AML-193 (cell line): ENCODE measurements around the gene FEZ2.
"Not testable (repeated sequence)": the region's sequence is repeated elsewhere in the genome, so short reads cannot be mapped to it uniquely, and the experiment has no call there.

ENCODE experiments used
- DNase-seq, 2 experiments: peaks; one replicate each; lab custom pipeline; 2025; lab: John Stamatoyannopoulos, UW

FEZ2 gene

GRCh38 chr2:36597532-36598377, at the start of gene FEZ2:
TSS of gene FEZ2 (minus strand) at chr2:36598168. CDS start at chr2:36598142, 26 bp downstream.
- DNase-seq = peak; percentile 62 to 68

DNA sequence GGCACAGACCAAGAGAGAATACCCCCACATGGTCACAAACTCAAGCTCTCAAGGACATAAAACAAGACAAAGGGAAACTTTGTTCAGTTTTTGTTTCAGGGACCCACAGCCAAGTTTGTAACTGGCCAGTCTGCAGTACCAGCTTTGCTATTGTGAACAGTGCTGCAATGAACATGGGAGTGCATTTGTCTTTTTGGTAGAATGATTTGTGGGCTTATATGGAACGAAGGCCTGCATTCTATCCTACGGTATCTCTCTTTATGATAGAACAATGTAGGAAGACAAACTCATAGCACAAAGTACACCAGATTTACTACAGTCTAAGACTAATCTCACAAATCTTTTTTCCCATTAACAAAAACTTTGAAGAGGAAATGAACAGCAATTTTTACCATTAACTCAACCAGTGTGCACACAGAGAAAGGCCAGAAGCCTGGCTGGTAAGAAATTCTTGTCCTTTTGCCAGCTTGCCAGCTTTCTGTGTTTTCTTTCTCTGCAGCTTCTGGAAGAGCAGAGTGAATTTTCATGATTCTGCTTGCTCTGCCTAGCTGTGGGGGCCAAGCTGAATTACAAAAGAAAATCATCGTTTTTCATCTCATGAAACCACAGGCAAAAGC, 37.1 kb upstream of the FEZ2 start:
- DNase-seq = no peak

GRCh38 chr2:36633470-36634092, 35.6 kb upstream of the FEZ2 start:
- no peak for DNase-seq

DNA sequence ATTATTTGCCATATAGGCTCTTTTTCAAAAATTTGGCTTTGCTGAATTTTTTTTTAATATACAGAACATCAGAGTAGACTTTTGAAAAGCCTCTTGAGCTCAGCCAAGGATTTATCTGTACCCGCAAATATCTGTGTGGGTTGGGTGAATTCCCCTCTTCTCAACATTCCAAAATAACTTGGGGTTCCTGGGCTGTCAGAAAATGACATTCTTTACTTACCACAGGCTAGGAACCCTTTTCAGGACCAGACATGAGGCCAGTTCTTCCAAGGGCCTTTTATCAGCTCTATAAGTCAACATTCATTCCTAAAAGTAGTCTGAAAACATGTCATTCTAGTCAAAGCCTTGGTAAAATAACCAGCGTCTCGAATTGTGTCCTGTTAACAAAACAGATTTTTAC, 28.8 kb upstream of the FEZ2 start:
- no peak for DNase-seq

- DNase-seq = no peak
Observed at GRCh38 chr2:36626071-36626470, 28.1 kb upstream of the FEZ2 start.

- no peak for DNase-seq
Observed at GRCh38 chr2:36625304-36625703, 27.3 kb upstream of the FEZ2 start.

DNA sequence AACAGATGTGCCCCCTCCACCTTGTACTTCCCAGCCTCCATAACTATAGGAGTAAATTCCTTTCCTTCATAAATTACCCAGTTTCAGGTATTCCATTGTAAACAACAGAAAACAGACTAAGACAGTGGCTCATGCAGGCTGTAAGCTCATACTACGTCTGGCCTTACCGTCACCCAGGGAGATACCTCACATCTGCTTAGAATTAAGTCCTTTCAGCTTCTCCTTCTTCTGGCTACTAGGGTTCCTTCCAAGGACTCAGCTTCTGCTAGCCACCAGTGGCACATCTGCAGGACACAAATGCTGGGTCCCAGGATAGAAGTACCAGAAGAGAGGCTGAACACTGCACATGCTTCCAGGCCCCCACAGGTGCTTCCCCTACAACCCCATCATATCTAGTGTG, 22.4 kb upstream of the FEZ2 start:
- DNase-seq = no peak

DNA sequence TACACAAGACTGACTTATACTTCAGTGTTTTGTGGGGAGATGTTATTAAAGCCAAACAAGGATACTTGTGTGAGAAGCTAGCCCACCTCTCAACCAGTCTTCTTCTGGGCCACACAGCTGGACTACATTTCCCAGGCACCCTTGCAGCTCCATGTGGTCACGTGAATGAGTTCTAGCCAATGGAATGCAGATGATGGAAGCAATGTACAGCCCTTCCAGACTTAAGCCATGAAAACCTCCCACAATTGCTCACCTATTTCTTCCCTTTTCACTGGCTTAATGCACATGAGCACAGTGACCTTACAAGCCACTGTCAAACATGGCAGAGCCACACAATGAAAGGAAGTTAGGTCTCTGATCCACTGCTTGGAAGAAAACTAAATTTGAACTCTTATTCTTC, 20.4 kb upstream of the FEZ2 start:
- DNase-seq = peak; percentile 7 to 17

DNA sequence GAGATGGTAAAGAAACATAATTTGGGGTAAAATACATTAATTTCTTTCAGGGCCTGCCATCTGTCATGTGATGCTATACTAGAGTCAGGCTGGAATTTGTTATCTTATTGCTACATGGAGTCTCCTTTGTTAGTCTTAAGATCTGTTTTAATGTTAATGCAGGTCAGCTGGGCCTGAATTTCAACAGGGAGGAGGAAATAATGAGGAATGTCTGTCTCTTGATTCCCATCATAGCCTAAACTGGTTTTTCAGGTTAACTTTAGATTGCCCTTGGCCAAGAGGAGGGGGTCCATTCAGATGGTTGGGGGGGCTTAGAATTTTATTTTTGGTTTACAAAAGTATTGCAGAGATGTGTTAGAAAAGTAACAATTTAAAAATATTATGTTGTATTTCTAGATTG, 19.0 kb upstream of the FEZ2 start:
- no peak for DNase-seq

DNA sequence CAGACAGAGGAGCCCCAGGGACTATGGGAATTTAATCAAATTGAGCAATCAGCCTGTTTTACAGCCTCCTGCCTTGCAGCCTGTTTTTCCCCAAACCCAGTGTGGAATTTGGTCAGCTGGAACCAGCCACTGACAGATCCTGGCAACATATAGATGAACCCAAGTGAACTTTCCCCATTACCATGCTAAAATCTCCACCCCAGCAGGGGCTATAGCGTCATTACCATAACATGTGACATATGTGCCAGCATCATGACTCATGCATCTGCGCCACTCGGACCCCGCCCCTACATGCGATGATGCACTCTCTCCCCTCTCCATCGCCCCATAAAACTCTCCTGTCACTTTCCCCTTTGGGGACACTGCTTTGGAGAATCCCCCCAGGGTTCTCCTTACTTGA, 17.3 kb upstream of the FEZ2 start:
- no peak for DNase-seq

DNA sequence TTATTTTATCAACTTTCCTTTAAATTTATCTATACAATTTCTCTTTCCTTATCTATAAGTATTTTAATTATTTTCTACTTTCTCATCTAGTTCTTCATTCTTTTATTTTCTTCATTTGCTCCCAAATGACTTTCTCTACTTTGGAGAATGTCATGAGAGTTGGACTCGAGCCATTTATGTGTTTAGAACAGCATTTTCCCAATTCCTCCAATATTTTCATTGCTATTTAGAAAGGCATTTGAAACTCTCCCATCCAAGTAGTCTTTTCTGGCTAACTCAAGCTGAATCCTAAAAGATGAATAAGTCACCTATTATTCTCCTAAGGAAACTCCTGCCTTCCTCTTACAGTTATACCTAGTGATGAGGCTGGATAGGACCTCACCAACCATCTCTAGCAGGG, 15.8 kb upstream of the FEZ2 start:
- no peak for DNase-seq

- DNase-seq = no peak
Observed at GRCh38 chr2:36611316-36611990, 13.5 kb upstream of the FEZ2 start.

- DNase-seq = no peak
Observed at GRCh38 chr2:36609507-36609906, 11.5 kb upstream of the FEZ2 start.

- DNase-seq = no peak
Observed at GRCh38 chr2:36607947-36608346, 10.0 kb upstream of the FEZ2 start.

- DNase-seq = no peak
Observed at GRCh38 chr2:36606925-36607324, 9.0 kb upstream of the FEZ2 start.

DNA sequence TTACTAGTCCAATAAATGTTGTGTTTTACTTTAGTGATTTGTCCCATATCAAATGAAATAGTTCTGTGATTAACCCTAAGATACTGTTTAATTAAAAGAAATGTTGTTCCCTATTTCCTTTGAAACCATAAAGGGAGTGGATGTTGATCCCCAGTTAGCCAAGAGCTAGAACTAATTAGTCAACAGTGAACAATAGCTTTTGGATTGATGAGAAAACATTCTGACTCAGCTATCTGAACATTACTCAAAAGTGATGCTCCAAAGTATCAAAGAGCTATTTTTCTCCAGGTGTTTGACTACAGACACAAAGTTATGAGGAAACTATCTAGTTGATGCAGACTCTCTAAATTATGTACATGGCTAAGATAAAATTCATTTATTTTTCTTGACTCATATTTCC, 7.3 kb upstream of the FEZ2 start:
- DNase-seq = no peak

GRCh38 chr2:36603629-36604028, 5.7 kb upstream of the FEZ2 start:
- not testable (repeated sequence) for DNase-seq

DNA sequence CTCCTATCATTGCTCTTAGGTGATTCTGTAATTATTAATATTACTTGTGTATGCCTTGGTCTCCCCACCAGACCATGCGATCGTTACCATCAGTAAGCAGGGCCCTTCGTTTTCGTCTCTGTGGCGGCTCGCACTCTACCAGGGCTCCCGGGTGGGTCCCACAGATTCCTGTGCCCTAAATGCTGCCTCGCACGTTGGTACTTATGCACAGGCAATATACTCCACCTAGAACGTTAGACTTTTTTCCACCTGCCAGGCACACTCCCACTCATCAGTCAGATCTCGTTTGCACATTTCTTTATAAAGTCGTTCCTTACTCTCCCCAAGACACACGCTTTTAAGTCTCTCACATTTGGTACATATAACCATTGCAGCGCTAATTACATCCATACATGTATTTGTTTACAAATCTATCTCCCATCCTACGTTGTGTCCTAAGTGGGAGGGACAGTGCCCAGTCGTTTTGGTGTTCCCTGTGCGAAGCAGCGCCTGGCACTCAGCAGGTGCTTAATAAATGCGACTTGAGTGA, 901 bp downstream of the FEZ2 start:
- DNase-seq = no peak

GRCh38 chr2:36596397-36596796, 1.6 kb downstream of the FEZ2 start:
- no peak for DNase-seq

- no peak for DNase-seq
Observed at GRCh38 chr2:36594849-36595248, 3.1 kb downstream of the FEZ2 start.

DNA sequence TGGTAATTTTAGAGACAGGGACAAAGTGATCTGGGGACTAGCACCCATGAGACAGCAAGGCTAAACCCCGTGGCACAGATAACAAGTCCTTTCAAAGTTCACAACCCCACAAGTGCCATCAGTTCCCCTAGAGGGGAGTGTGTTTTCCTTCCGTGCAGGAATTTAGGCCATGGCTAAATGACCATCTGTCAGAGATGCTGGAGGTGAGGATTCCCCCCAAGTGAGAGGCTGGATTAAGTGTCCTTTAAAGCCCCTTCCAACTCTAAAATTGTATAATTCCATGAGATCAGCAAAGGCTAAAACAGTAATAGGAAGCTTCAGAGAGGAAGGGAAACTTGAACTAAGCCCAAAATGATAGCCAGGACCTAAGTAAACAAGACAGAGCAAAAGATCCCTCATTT, 8.7 kb downstream of the FEZ2 start:
- no peak for DNase-seq

DNA sequence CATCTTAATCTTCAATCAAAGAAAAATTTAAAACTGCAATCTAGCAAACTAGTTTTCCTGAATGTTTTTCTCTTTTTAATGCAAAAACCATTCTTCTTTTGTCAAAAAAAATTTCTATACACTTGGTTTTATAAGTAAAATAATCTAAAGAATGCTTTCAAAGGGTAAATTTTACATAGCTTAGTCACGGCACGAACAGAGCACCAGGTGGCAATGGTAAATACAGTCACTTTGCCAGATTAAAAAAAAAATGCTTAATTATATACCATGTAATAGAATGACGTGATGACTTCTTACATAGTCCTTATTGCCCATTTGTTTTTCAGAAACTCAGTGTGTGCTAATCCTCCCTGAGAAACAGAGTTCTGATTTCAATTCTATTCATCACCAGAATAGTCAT, 10.4 kb downstream of the FEZ2 start:
- no peak for DNase-seq
